Erythroblast (primary cell): ENCODE data around the gene NEURL2.

Source experiments
- DNase-seq, 2 experiments: peaks; one replicate each; lab custom pipeline; 2025; lab: John Stamatoyannopoulos, UW
- GATA1 ChIP-seq: IDR thresholded peaks from 2 replicates; pipeline ENCODE4 v1.6.1; 2011; ENCODE audit warnings: low read depth, mild to moderate bottlenecking, control low read depth, low read length, moderate library complexity
- POLR2A ChIP-seq: IDR thresholded peaks from 2 replicates; pipeline ENCODE4 v1.6.1; 2011; ENCODE audit warnings: mild to moderate bottlenecking, low read length

NEURL2 gene

DNA sequence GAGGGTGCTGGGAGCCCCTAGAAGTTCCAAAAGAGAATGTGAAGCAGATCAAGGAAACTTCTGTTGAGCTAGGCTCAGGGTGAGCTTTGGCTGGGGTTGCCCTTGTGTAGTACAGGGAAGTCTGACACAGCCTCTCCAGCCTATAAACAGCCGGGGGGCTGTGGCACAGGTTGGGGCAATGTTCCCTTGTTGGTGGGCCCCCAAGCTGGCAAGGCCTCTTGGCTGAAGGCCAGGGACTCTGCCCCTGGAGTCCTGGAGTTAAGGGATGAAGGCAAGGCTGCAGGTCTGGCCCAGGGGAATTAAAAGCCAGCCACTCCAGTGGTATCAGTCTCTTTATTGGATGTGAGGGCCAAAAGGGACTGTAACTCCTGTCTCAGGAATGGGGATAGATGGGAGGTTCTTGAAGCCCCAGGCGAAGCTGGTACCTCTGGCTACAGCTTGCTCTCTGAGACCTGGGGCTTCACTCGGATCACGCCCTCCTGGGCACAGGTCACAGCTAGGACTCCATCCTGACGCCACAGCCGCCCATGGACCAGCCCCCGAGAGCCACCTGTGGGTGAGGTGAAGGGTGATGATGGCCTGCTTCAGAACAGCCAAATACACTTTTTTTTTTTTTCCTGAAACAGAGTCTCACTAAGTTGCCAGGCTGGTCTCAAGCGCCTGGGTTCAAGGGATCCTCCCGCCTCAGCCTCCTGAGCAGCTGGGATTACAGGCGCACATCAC is 49.4 kb downstream of the NEURL2 start:
- DNase-seq: no peak
- TF ChIP-seq POLR2A: no peak
- TF ChIP-seq GATA1: no peak

DNA sequence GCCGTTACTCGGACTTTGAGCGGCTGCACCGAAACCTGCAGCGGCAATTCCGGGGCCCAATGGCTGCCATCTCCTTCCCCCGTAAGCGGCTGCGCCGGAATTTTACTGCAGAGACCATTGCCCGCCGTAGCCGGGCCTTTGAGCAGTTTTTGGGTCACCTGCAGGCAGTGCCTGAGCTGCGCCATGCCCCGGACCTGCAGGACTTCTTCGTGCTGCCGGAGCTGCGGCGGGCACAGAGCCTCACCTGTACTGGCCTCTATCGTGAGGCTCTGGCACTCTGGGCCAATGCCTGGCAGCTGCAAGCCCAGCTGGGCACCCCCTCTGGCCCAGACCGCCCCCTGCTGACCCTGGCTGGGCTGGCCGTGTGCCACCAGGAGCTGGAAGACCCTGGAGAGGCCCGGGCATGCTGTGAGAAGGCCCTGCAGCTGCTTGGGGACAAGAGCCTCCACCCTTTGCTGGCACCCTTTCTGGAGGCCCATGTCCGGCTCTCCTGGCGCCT is 50.3 kb downstream of the NEURL2 start:
- DNase-seq: no peak
- TF ChIP-seq GATA1 (no peak), POLR2A (no peak)
